HG03025 (cell line): ENCODE results near the gene SHROOM4.

Experiments
- ATAC-seq: cut with Tn5 transposase; IDR thresholded peaks from one replicate; pipeline ENCODE4 v1.9.1; 2021; ENCODE audit warnings: mild to moderate bottlenecking, moderate library complexity; ENCODE audit not compliant: unreplicated experiment, low FRiP score

SHROOM4 gene

DNA sequence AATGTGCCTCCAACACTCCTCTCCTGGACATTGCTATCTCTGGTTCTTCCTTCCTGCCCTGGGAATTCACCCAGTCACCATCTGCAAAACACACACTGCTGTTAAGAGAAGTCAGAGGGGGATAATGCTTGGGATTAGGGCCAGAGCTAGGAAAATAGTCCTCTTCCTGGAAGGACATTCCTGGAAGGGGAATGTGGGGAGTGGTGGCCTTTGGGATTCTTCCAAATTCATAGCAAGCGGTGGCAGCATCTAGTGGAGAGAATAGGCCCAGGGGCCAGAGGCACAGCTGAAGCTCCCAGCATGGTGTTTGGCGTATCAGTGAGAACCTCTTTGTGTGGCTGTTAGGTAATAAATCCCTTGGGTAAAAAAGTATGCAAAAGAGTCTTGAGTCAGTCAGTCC, 34.3 kb downstream of the SHROOM4 start:
- ATAC-seq: no peak

DNA sequence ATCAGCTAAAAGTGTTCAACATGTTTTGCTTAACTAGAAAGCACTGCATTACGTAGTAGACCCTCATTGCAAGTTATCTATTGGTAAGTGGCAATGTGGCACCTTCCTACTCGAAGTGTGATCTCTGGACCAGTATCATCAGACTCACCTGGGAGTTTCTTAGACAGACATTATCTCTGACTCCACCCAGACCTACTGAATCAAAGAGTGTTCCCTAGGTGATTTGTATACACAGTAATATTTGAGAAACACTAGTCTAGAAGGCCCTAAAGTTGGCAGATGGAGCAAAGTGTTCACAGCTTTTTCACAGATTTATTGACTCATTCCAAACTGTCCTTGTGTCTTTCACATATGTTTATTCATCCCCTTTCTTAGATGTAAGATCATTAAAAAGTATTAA, 35.7 kb downstream of the SHROOM4 start:
- ATAC-seq: no peak

DNA sequence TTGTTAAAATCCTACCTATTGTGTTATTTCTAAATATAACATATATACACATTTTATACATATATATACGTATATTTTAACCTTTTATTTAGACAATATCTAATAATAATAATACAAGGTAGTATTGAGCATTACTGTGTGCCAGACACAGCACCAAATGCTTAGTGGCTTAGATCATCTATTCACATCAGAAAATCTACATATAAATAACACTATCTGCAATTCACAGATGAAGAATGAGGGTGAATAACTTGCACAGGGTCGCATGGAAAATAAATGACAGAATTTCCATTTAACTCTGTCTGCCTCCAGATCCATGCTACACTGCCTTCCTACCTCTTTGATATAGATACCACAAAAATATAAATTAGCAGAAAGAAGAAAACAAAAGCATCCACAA, 37.7 kb downstream of the SHROOM4 start:
- ATAC-seq: no peak

DNA sequence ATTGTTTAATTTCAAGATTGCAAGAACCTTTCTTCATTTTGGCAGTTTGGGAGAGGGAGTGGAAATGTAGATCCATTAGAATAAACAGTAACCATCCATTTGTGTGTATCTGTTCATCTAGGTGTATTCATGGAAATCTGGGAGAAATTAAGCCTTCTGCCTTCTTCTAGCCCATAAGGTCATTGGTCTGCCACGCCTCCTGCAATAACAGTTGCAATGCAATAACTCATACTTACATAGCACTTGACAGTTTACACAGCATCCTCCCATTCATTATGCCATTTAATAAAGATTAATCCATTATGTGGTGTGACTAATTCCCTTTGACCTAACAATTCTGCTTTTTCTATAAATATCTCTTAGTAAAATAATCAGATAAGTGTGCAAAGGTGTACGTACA, 42.6 kb downstream of the SHROOM4 start:
- no peak for ATAC-seq

DNA sequence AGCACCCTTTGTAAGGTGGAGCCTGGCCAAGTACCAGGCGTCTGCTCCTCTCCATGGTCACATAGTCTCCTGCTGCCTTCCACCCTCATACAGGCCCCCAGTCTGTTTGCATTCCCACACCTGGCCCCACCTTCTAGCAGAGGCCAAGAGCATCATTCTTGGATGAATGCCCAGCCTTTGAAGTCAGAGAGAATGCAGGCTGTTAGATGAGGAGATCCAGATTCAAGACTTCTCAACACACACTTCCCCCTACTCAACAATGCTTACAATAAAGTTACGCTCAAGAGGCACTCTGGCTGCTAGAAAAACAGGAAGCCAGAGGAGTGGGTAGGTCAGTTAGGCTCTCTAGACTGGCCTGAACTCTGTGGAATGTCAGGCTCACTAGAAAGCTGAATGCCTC, 43.3 kb downstream of the SHROOM4 start:
- no peak for ATAC-seq

DNA sequence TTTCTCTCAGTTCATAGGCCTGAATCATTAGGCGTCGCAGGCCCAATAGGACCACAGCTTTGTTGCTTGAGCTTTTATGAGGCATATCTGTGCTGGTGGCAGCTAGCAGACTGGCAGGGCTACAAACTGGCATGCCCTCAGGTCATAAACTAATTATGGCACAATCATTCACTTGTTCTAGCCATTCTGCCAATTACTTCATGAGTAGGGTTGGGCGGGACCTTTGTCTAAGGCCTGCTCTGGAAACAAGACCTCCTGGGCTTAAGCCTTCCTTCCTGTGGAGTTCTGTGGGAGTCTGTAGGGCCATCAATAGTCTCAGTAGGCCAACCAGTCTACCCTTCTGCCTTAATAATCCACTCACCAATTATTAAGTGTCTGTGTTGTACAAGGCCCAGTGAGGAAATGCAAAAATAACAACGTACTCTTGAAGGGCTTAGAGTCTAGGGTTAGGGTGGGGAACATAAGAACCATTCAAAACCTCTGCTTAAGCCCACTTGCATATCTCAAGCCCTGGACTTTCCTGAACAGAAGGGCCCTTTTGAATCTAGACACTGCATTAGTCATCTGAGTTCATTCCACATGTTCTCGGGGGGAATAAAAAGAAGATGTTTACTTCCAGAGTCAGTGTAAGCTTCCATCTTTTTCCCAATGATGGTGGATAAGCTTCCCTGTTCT, 44.5 kb downstream of the SHROOM4 start:
- no peak for ATAC-seq

DNA sequence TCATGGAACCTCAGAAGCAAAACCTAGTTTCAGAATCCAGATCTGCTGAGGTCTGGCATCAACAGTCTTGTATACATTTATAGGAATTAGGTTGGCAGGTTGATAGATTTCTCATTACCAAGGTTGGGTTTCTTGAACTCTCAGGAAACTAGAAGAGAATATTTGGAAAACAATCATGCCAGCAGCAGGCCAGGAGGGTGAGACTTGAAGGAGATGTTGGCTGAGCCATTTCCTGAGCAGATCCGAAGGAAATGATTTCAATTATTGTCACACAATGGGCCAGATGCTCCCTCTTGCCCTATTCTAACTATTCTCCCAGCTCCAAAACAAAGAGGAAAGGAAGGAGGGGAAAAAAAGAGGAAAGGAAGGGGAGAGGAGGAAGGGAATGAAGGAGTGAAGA, 45.2 kb downstream of the SHROOM4 start:
- ATAC-seq: no peak

DNA sequence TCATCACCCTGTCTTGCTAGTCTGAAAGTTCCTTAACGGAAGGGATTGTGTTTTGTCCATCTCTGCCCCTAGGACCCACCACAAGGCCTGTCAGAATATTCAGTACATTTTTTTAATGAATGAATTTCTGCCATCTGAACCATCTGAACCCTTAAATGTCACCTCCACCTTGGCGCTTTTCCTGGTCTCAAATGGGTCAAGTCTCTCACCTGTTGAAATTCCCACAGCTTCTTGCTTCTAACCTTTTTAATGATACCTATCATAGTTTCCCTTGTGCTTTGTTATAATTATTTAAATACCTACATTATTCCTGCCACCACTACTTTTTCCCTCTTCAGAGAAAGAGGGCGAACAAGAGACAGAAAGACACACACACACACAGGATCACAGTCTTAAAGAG, 48.0 kb downstream of the SHROOM4 start:
- ATAC-seq: no peak

DNA sequence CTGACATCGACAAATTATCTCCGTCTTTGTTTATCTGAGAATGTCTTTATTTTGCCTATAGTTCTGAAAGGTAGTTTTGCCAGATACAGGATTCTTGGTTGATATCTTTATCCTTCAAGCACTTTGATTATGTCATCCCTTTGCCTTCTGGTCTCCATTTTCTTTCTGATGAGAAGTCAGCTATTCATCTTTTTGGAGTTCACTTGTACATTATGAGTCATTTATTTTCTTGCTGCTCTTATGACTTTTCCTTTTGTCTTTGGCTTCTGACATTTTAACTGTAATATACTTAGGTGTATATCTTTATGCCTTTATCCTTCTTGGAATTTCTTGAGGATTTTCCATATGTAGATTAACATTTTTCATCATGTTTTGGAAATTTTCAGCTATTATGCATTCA, 51.4 kb downstream of the SHROOM4 start:
- ATAC-seq: no peak

DNA sequence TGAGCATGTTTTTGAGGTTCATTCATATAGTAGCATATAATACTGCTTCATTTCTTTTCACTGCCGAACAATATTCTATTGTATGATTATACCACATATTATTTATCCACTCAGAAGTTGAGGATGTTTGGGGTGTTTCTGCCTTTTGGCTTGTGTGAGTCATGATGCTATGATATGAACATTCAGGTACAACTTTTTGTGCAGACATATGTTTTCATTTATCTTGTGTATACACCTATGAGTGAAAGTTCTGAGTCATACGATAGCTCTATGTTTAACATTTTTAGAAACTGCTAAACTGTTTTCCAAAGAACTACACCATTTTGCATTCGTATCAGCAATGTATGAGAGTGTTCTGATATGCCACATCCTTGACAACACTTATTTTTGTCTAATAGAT, 57.7 kb downstream of the SHROOM4 start:
- no peak for ATAC-seq

DNA sequence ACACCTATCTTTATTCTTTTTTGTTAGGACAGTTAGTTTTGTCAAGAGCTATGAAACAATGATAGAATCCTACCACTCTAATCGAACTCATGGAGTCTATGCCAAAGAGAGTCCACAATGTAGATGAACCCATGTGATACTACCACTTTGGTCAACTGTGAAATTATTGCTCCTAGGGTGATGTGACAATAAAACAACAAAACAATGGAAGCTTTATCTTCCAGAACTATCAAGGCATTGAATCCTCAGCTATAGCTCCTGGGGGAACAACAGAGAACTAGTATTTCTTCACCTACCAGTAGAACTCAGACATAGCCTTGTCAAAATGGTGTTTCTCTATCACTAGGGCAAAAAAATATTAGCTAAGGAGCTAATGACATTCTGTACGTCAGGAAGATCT, 62.9 kb downstream of the SHROOM4 start:
- ATAC-seq: no peak

DNA sequence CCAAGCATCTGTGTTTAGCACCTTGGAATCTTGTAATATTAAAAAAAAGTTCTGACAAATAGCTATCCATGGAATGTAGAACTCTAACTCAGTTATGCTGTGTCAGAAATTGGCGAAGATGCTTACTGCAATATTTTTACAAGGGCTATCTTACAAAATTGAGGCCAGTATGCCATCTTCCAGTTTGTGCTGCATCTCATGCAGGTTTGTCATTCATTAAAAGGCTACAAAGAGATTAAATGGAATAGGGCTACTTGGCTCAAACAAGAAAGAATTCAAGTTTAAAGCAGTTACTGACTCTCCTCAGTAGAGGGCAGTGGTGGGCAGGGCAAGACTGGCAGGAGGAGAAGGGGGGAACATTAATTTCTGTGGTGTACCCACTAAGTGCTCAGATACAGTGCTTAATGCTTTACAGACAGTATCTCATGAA, 66.5 kb downstream of the SHROOM4 start:
- ATAC-seq: no peak

DNA sequence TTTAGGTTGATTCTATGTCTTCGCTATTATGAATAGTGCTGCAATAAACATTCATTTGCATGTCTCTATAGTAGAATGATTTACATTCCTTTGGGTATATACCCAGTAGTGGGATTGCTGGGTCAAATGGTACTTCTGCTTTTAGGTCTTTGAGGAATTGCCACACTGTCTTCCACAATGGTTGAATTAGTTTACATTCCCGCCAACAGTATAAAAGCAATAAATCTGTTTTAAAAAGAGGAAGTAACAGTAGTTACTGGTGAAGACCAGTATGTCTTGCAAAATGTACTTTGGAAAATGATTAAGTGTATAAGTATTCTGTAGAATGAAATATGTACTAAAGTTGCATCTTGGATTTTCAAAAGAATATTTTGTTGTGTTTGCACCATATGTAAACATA, 77.3 kb downstream of the SHROOM4 start:
- ATAC-seq: no peak

DNA sequence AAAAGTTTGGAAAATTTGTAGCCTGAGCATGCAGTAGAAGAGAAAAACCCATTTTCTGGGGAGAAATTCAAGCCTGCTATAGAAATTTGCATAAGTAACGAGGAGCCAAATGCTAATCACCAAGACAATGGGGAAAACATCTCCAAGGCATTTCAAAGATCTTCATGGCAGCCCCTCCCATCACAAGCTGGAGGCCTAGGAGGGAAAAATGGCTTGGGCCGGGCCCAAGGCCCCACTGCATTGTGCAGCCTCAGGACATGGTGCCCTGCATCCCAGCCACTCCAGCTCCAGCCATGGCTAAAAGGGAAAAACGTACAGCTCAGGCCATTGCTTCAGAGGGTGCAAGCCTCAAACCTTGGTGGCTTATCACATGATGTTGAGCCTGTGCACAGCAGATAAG, 87.7 kb downstream of the SHROOM4 start:
- no peak for ATAC-seq

DNA sequence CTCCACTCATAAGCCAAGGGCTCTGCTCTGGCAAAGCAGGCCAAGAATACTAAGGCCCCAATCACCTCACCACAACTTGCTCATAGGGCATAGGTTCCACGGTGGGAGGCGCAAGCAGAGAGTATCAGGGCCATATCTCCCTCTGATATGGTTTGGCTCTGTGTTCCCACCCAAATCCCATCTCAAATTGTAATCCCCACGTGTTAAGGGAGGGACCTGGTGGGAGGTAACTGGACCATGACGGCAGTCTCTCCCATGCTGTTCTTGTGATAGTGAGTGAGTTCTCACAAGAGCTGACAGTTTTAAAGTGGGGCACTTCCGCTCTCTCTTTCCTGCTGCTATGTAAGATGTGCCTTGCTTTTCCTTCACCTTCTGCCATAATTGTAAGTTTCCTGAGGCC, 88.7 kb downstream of the SHROOM4 start:
- no peak for ATAC-seq

DNA sequence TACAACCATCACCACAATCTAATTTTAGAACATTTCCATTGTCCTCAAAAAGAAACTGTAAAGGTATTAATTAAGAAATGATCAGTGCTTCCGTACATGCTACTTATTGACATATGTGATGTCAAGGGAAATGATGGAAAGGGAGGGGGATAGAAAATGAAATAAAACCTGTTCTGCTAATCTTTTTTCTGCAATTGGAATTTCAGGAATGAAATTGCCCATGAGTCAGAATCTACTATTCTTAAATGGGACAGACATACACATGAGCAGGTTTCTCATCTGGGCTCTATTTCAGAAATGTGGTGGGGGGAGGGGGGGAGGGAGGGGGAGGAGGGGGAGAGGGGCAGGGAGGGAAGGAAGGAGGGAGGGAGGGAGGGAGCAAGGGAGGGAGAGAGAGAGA, 91.0 kb downstream of the SHROOM4 start:
- ATAC-seq: no peak

DNA sequence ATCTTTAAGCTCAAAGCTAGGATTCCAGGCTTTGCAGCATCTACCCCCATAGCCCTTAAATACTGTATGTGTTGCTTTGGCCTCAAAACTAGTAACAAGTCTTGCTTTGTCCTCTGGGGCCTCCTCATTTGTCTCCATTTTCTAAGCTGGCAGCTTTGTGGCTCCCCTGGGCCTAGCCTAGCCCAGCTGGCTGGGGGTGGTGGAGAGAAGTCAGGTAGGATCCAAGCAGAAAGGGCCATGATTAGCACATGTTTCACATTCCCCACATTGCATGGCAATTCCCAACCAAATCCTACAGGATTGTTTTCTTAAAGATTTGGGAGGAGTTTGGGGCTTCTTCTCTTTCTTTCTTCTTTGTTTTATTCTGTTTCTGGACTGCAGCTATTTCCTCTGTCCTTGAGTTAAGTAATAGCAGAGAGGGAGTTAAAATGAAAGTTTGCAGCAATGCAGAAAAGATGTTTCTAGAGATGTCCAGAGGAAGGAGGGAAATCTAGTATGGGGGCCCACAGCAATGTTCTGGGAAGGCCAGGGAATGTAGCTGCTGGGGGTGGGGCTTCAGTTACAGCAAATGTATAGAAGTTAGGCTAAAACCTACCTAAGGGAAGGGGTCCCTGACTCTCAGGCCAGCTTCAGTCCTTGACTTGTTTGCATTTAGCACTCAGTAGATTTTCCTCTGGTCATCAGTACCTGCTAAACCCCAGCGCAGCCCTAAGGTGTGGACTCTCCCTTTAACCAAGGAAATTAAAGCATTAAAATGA, 92.1 kb downstream of the SHROOM4 start:
- ATAC-seq: no peak

DNA sequence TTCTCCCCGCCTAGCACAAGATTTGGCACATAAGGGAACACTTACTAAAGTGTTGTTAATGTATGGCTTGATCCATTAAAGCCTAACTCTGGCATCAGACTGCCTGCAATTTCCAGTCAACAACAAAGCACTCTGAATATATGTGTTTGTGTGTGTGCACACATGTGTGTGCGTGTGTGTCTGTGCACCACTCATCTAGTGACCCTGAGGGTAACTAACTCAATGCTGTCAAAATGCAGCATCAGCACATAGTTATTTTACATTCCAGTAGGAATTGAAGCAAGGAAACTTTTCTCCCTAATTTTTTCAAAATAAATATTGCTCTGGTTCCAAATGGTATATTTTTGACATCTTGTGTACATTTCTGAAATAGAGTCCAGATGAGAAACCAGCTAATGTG, 94.4 kb downstream of the SHROOM4 start:
- no peak for ATAC-seq

DNA sequence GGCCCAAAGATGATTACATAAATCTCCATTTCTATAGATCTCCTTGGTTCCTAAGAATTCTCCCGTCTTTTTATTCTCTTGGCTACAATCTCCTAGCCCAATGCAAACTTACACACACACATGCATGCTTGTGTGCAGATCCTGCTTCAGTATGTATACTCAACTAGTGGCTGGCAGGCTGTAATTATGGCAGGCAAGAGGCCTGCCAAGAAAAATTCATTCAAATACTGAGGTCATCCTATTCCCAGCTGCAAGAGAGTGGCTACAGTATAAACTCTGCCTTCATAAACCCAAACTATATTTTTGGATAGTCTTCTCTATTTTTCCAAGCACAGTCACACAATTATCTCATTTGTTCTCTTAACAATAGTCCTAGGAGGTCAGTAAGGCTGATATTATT, 95.2 kb downstream of the SHROOM4 start:
- no peak for ATAC-seq

DNA sequence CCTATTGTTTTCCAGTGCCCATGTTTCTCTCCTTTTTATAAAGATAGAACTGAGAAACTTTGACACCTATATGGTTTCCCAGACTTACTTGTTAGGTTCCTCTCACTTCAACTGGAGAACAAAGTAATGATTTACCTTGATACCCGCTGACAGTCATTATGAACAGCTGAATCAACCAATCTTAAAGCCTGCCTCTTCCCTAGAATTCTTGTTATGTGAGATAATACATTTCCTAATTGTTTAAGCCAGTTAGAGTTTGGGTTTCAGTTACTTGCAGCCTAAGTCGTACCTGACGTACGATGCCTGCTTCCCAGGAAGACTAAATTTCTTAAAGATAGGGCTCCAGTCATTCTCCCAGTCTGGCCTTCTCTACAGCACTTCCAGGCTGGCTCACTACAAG, 97.3 kb downstream of the SHROOM4 start:
- ATAC-seq: no peak

DNA sequence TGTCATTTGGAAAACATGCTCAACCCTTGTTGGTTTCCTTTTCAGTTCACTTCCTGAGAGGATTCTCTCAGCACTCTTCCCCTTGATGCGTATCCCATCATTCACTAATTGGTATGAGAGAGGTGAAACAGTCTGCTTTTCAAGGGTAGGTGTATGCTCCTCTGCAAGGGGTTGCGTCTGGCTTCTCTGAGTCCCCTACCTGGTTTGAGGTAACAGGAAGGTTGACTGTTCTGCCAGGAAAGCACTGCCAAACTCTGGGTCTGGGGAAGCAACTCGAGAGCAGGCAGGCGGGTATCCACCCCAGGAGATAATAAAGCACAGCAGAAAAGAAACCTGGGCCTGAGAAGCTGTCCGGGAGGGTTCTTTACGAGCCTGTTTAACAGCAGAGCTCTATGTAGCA, 101.2 kb downstream of the SHROOM4 start:
- ATAC-seq: no peak

DNA sequence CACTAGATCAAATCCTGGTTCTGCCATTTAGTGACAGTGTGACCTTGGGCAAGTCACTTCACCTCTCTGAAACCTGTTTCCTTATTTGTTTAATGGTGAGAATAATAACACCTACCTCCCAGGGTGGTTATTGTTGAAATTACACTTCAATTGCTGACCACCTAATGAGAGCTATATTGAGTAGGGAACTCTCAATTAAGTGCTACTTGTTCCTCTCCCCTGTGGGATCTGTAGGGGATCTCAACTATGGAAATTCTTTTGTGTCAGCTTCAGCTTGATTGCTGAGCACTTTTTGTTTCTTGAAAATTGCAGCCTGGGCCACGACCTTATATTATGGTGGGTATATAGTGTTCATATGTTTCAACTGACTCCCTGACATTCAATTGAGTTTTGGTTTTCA, 102.1 kb downstream of the SHROOM4 start:
- no peak for ATAC-seq
